Mesangial cell (primary cell): ENCODE results near the gene HOMER3. TPM values are rescaled to one million over a fixed set of nuclear protein-coding genes. Genes with fewer than 3 reads are reported as not detected.

Experiments used
- total RNA-seq: library from RNA; depleted of rRNA; stranded (reverse); fragments of >200 nt; gene quantifications from 2 replicates; pipeline ENCODE4 v1.2.3, GENCODE V29; 2015

Gene HOMER3
- total RNA-seq: 79.5 and 150 TPM in 2 replicates

GRCh38 chr19:18940769-18941627, at the start of gene HOMER3:
Gene HOMER3, minus strand, starts transcription at chr19:18941217. Its CDS starts 2,235 bp downstream, at chr19:18938982.

GRCh38 chr19:18919086-18919899, 21.7 kb downstream of the HOMER3 start, which contains the start of the genes COPE and DDX49:
Gene COPE, minus strand, starts transcription at chr19:18919387. Its CDS starts 39 bp downstream, at chr19:18919348.
Gene DDX49, plus strand, starts transcription at chr19:18919715. Its CDS starts 27 bp downstream, at chr19:18919742.

DNA sequence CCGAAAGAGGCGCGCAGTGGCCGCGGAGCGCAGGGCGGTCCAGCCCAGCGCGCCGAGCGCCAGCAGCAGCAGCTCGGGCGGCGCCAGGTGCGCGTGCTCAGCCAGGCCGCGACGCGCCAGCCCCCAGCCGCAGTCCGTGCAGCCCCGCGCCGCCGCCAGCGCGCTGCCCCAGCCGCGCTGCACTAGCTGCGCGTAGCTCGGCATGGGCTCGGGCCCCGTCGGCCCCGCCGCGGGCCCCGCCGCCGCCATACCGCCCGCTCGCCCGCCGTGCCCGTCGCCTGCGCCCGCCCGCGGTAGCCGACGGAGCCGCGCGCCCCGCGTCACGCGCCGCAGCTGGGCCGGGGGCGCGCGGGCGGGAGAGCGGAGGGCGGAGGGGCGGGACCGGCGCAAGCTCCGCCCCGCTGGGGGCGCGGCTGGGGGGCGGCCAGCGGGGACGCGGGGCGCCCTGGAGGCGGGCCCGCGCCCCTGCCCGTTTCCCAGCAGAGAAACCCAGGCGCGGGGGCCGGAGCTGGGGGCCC, 45.1 kb downstream of the HOMER3 start, which contains the start of gene CERS1:
Gene CERS1, minus strand, starts transcription at position 335 of the 518 bp plus-strand sequence. Its CDS starts 86 bp downstream, at position 249.

Other genes starting within 250 kb of the HOMER3 start
- gene COMP, start 149.9 kb downstream of the HOMER3 start, total RNA-seq: 0.25 TPM in 1 of 2 replicates, not detected in the other
- gene UPF1, start 109.3 kb downstream of the HOMER3 start, total RNA-seq: 48.4 and 58.9 TPM in 2 replicates
- 0.81 and 2.8 TPM in 2 replicates for gene CERS1, start 45.1 kb downstream of the HOMER3 start, total RNA-seq
- 307 and 338 TPM in 2 replicates for gene COPE, start 21.8 kb downstream of the HOMER3 start, total RNA-seq
- 47.3 and 67.6 TPM in 2 replicates for gene DDX49, start 21.5 kb downstream of the HOMER3 start, total RNA-seq
- 24.6 and 28.0 TPM in 2 replicates for gene SUGP2, start 92.3 kb upstream of the HOMER3 start, total RNA-seq
- gene ARMC6, start 92.4 kb upstream of the HOMER3 start, total RNA-seq: 45.1 and 73.0 TPM in 2 replicates
- 3.4 and 7.5 TPM in 2 replicates for gene SLC25A42, start 122.8 kb upstream of the HOMER3 start, total RNA-seq
- 38.5 and 62.4 TPM in 2 replicates for gene TMEM161A, start 197.3 kb upstream of the HOMER3 start, total RNA-seq
- not detected in 2 replicates for gene MEF2B, start 229.0 kb upstream of the HOMER3 start, total RNA-seq